Measurements from ENCODE around the gene CMSS1. TPM values are rescaled to one million over a fixed set of nuclear protein-coding genes. Genes with fewer than 3 reads are reported as not detected.

The CMSS1 gene
- total RNA-seq, 1 experiment from 2014 or later = 64.1 TPM

DNA sequence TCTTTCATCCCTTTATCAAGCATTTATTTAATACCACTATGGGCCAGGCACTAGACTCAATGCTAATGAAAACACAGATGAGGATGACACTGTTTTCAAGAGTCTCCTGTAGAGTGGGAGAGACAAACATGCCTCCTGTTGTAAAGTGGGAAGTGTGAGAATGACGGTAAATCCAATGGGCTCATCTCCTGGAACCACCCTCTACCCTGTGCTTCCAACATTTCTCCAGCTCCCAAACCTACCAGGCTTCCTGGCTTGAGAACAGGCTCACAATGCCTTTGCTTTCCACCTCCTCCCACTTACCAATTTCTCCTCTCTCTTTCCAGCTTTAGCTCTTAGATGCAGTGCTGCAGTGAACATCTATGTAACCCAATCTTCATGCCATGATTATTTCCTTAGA, 389.0 kb downstream of the CMSS1 start:
- no TSS peak for BruUV-seq (replicated peaks)
- DNase-seq (ENCODE audit: low read depth, low spot score) (no peak), ATAC-seq (no peak)
- Histone ChIP-seq H3K79me2 (ENCODE audit: insufficient read depth, low read length) (no peaks in the 10 kb centered on the region), H2AFZ (ENCODE audit: low read depth, low read length, poor library complexity, severe bottlenecking) (no peak overlapping the region), H3K4me1 (ENCODE audit: control insufficient read depth in 1 of 2, insufficient read depth in 2 of 2, low read length in 2 of 2) (no peaks in the 10 kb centered on the region), H3K4me2 (ENCODE audit: low read length) (no peak overlapping the region), H3K4me3 (replicated peaks in 1 of 2; ENCODE audit: low read depth in 1 of 2, low read length in 2 of 2) (no peak overlapping the region), H4K20me1 (ENCODE audit: insufficient read depth) (no peaks in the 10 kb centered on the region), H3K9me2 (ENCODE audit: insufficient read depth) (no peaks in the 10 kb centered on the region), H3K27me3 (ENCODE audit: insufficient read depth, low read length) (no peaks in the 10 kb centered on the region), H3K9ac (ENCODE audit: low read length) (no peak overlapping the region), H3K9me3 (ENCODE audit: control insufficient read depth in 1 of 2, insufficient read depth in 1 of 2, low read depth in 1 of 2, low read length in 2 of 2) (no peaks in the 10 kb centered on the region), H3K27ac (ENCODE audit: low read depth, low read length) (no peak overlapping the region), H3K36me3 (ENCODE audit: control insufficient read depth in 1 of 2, insufficient read depth in 2 of 2, low read length in 2 of 2) (no peaks in the 10 kb centered on the region)
- intact Hi-C loops (cut with micrococcal nuclease) = no loop called here
- ChIA-PET RAD21 (ENCODE audit: low non-redundant PET in 1 of 2, low total read pairs in 2 of 2, uncharacterized antibody in 2 of 2, unreplicated experiment in 2 of 2) (no interaction called here), POLR2A (no interaction called here), CTCF (no interaction called here)
- TF ChIP-seq ZFX (IDR thresholded peaks at IDR 0.05) = no peak
- no peak for TF ChIP-seq TCF7L2 (IDR thresholded peaks at IDR 0.05; ENCODE audit: borderline replicate concordance, extremely low read depth, insufficient read depth, insufficient read length)
- no peak for TF ChIP-seq POLR2AphosphoS5 (IDR thresholded peaks at IDR 0.05; ENCODE audit: low read depth, low read length)
- no peak for TF ChIP-seq POLR2A (IDR thresholded peaks at IDR 0.05; ENCODE audit: borderline replicate concordance, extremely low read depth, insufficient read depth, insufficient read length)
- TF ChIP-seq, protein P1, sequence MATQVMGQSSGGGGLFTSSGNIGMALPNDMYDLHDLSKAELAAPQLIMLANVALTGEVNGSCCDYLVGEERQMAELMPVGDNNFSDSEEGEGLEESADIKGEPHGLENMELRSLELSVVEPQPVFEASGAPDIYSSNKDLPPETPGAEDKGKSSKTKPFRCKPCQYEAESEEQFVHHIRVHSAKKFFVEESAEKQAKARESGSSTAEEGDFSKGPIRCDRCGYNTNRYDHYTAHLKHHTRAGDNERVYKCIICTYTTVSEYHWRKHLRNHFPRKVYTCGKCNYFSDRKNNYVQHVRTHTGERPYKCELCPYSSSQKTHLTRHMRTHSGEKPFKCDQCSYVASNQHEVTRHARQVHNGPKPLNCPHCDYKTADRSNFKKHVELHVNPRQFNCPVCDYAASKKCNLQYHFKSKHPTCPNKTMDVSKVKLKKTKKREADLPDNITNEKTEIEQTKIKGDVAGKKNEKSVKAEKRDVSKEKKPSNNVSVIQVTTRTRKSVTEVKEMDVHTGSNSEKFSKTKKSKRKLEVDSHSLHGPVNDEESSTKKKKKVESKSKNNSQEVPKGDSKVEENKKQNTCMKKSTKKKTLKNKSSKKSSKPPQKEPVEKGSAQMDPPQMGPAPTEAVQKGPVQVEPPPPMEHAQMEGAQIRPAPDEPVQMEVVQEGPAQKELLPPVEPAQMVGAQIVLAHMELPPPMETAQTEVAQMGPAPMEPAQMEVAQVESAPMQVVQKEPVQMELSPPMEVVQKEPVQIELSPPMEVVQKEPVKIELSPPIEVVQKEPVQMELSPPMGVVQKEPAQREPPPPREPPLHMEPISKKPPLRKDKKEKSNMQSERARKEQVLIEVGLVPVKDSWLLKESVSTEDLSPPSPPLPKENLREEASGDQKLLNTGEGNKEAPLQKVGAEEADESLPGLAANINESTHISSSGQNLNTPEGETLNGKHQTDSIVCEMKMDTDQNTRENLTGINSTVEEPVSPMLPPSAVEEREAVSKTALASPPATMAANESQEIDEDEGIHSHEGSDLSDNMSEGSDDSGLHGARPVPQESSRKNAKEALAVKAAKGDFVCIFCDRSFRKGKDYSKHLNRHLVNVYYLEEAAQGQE (IDR thresholded peaks at IDR 0.05; ENCODE audit: low read depth) = no peak
- no peak for TF ChIP-seq SP1 (IDR thresholded peaks at IDR 0.05; ENCODE audit: low read depth)
- TF ChIP-seq CEBPB (IDR thresholded peaks at IDR 0.05; ENCODE audit: low read depth) = no peak
- TF ChIP-seq FOSL1 (IDR thresholded peaks at IDR 0.05; ENCODE audit: low read depth) = no peak
- no peak for TF ChIP-seq ZNF274 (IDR thresholded peaks at IDR 0.05; ENCODE audit: low read depth, low read length)
- TF ChIP-seq ELF1 (IDR thresholded peaks at IDR 0.05; ENCODE audit: borderline replicate concordance, low read depth) = no peak
